ENCODE results near the gene ZNF281. TPM values are rescaled to one million over a fixed set of nuclear protein-coding genes. Genes with fewer than 3 reads are reported as not detected.
A peak's percentile ranks its signal among the peaks of the same experiment; 100 is the strongest.

ZNF281 gene
- total RNA-seq, 1 donor from 2014 or later = 35.1 TPM

- peaks cover 24% of the 10 kb centered on the region for H3K4me1 Mint-ChIP-seq (ENCODE audit: unreplicated experiment)
These were observed 43.7 kb upstream of the ZNF281 start for GRCh38 chr1:200453553-200453905.

GRCh38 chr1:200452850-200453552 lies 43.2 kb upstream of the ZNF281 start:
- H3K4me3 Mint-ChIP-seq (ENCODE audit: unreplicated experiment) = no peak overlapping the region
- TF ChIP-seq CTCF (IDR thresholded peaks at IDR 0.05; ENCODE audit: unreplicated experiment) = no peak
- DNase-seq (ENCODE audit: low spot score) = no peak
- H3K36me3 Mint-ChIP-seq (ENCODE audit: low read depth, unreplicated experiment) = no peaks in the 10 kb centered on the region
- H3K9me3 Mint-ChIP-seq (ENCODE audit: unreplicated experiment) = no peaks in the 10 kb centered on the region
- H3K27ac Mint-ChIP-seq (ENCODE audit: unreplicated experiment) = peak overlapping the region; percentile 50
- no peaks in the 10 kb centered on the region for H3K27me3 Mint-ChIP-seq (ENCODE audit: unreplicated experiment)
- peaks cover 24% of the 10 kb centered on the region for H3K4me1 Mint-ChIP-seq (ENCODE audit: unreplicated experiment)

More at GRCh38 chr1:200453553-200453905, 43.7 kb upstream of the ZNF281 start:
- no peaks in the 10 kb centered on the region for H3K36me3 Mint-ChIP-seq (ENCODE audit: low read depth, unreplicated experiment)
- H3K27me3 Mint-ChIP-seq (ENCODE audit: unreplicated experiment) = no peaks in the 10 kb centered on the region
- no peaks in the 10 kb centered on the region for H3K9me3 Mint-ChIP-seq (ENCODE audit: unreplicated experiment)
- no peak overlapping the region for H3K27ac Mint-ChIP-seq (ENCODE audit: unreplicated experiment)
- DNase-seq (ENCODE audit: low spot score) = no peak
- no peak overlapping the region for H3K4me3 Mint-ChIP-seq (ENCODE audit: unreplicated experiment)
- no peak for TF ChIP-seq CTCF (IDR thresholded peaks at IDR 0.05; ENCODE audit: unreplicated experiment)

GRCh38 chr1:200448034-200448762 lies 38.4 kb upstream of the ZNF281 start:
- H3K9me3 Mint-ChIP-seq (ENCODE audit: unreplicated experiment) = no peaks in the 10 kb centered on the region
- no peaks in the 10 kb centered on the region for H3K36me3 Mint-ChIP-seq (ENCODE audit: low read depth, unreplicated experiment)
- H3K4me3 Mint-ChIP-seq (ENCODE audit: unreplicated experiment) = no peak overlapping the region
- H3K4me1 Mint-ChIP-seq (ENCODE audit: unreplicated experiment) = peaks cover 6% of the 10 kb centered on the region
- no peaks in the 10 kb centered on the region for H3K27me3 Mint-ChIP-seq (ENCODE audit: unreplicated experiment)
- TF ChIP-seq CTCF (IDR thresholded peaks at IDR 0.05; ENCODE audit: unreplicated experiment) = no peak
- DNase-seq (ENCODE audit: low spot score) = no peak
- no peak overlapping the region for H3K27ac Mint-ChIP-seq (ENCODE audit: unreplicated experiment)

GRCh38 chr1:200445213-200445612 lies 35.4 kb upstream of the ZNF281 start:
- TF ChIP-seq CTCF (IDR thresholded peaks at IDR 0.05; ENCODE audit: unreplicated experiment) = no peak
- no peak for DNase-seq (ENCODE audit: low spot score)
- Mint-ChIP-seq H3K4me1 (ENCODE audit: unreplicated experiment) (no peaks in the 10 kb centered on the region), H3K4me3 (ENCODE audit: unreplicated experiment) (no peak overlapping the region), H3K27me3 (ENCODE audit: unreplicated experiment) (no peaks in the 10 kb centered on the region), H3K36me3 (ENCODE audit: low read depth, unreplicated experiment) (no peaks in the 10 kb centered on the region), H3K9me3 (ENCODE audit: unreplicated experiment) (no peaks in the 10 kb centered on the region), H3K27ac (ENCODE audit: unreplicated experiment) (no peak overlapping the region)

- H3K4me3 Mint-ChIP-seq (ENCODE audit: unreplicated experiment) = no peak overlapping the region
- no peaks in the 10 kb centered on the region for H3K36me3 Mint-ChIP-seq (ENCODE audit: low read depth, unreplicated experiment)
- no peaks in the 10 kb centered on the region for H3K27me3 Mint-ChIP-seq (ENCODE audit: unreplicated experiment)
- H3K4me1 Mint-ChIP-seq (ENCODE audit: unreplicated experiment) = no peaks in the 10 kb centered on the region
- no peak for TF ChIP-seq CTCF (IDR thresholded peaks at IDR 0.05; ENCODE audit: unreplicated experiment)
- DNase-seq (ENCODE audit: low spot score) = no peak
- no peak overlapping the region for H3K27ac Mint-ChIP-seq (ENCODE audit: unreplicated experiment)
- no peaks in the 10 kb centered on the region for H3K9me3 Mint-ChIP-seq (ENCODE audit: unreplicated experiment)
These were observed 34.6 kb upstream of the ZNF281 start for GRCh38 chr1:200444478-200444877.

Measured in endothelial cell (in vitro differentiated cells).